NCI-H1694 (cell line): Measurements from ENCODE around the gene PYM1.
"Not testable (repeated sequence)": the region's sequence is repeated elsewhere in the genome, so short reads cannot be mapped to it uniquely, and the experiment has no call there.

Source experiments
- DNase-seq: peaks from one replicate; lab custom pipeline; 2025; lab: John Stamatoyannopoulos, UW

Gene PYM1

DNA sequence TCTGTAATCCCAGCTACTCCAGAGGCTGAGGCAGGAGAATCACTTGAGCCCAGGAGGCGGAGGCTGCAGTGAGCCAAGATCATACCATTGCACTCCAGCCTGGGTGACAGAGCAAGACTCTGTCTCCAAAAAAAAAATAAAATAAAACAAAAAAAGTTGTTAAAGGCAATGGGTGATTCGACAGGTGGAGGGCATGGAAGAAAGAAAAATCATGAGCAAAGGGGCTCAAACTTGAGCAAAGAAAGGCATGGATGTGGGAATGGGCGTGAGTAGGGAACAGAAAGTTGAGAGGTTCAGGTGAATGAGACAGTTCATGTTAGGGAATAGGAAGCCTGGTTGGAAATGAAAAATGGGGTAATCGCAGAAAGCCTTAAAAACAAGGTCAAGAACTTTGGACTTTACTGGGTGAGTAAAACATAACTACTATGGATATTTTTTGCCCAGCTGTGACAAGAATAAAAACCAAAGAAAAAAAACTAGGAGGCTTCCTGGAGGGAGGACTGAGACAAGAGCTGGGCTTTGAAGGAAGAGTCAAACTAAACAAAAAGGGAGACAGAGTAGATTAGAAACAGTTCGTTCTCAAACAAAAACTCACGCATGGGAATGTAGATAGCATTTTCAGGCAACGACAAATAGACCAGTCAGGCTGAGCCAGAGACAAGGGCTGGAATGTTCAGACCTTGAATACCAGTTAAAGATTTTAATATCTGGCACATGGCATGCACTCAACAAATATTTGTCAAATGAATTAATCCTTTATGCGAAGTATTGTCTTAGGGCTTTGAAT lies 18.8 kb downstream of the PYM1 start:
- no peak for DNase-seq

- no peak for DNase-seq
Measured at GRCh38 chr12:55906056-55906455, 21.6 kb downstream of the PYM1 start.

DNA sequence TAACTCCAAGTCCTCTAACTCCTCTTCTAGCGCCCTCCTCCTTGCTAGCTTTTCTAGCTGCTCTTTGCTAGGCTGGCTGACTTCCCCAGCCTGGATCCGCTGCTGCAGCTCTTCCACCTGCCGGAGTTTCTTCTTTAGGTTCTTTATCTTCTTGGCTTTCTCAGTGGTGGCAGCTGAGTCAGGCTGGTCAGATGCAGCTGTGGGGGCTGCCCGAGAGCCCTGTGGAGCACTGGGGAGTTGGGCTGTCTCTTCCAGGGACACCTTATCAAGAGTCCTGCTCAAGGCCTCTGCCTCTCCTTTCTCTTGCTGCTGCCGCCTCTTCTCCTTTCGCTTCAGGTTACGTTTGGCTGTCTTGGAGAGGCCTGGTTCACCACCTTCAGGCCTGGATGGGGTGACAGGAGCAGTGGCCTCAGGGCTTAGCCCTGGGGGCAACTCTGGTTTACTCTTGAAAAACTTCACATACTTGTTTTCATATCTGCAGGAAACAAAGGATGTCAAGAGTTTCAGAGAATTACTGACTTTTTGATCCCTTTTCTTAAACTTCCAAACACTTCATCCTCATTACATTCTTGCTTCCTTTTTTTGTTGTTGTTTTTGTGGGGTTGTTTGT lies 25.7 kb downstream of the PYM1 start:
- DNase-seq, result no peak

- no peak for DNase-seq
Measured at GRCh38 chr12:55899082-55899481, 28.6 kb downstream of the PYM1 start.

DNA sequence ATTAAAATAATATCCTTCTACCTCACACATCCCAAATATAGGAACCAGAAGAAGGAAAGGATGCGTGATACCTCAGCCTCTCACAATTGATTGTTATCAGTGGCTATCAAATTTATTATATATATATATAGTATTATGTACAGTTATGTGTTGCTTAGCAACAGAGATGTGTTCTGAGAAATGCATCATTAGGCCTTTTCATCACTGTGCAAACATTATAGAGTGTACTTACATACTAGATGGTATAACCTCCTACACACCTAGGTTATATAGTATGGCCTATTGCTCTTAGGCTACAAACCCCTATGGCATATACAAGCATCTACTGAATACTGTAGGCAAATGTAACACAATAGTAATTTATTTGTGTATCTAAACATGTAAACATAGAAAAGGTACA lies 34.0 kb downstream of the PYM1 start:
- no peak for DNase-seq

GRCh38 chr12:55891310-55891709 lies 36.4 kb downstream of the PYM1 start:
- DNase-seq, result no peak

DNA sequence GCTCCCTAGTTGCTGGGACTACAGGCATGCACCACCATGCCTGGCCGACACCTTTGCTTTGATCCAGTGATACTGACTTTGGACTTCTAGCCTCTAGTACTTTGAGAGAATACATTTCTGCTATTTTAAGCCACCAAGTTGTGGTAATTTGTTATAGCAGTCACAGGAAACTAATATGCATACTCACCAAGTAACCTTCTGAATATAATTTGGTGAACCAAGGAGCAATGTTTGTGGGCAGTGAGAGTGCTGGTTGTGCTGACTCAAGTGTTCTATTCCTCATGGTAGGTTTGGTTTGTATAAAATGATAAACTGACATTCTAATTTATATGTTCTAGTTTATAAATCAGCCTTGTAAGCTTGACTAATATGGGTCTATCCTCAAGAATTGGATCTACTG lies 42.6 kb downstream of the PYM1 start:
- no peak for DNase-seq

- no peak for DNase-seq
Measured at GRCh38 chr12:55877824-55878223, 49.9 kb downstream of the PYM1 start.

- DNase-seq, result no peak
Measured at GRCh38 chr12:55875704-55876467, 51.8 kb downstream of the PYM1 start.

- DNase-seq, result no peak
Measured at GRCh38 chr12:55874443-55874842, 53.3 kb downstream of the PYM1 start.

DNA sequence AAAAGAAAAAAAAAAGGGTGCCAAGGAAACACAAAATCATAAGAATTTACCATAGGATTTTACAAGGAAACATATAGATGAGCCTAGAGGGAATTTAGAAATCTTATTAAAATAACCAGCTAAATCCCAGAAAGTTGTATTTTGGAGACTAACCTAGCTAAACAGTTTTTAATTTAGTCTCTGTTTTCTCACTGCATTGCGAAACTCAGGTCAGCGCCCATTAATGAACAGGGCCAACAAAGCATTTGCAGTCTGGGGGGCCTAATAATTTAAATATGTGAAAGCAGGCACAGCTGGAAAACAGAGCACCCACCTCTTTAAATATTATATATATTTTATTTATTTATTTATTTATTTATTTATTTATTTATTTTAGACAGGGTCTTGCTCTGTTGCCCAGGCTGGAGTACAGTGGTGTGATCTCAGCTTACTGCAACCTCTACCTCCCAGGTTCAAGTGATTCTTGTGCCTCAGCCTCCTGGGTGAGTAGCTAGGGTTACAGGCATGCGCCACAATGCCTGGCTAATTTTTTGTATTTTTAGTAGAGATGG lies 61.2 kb downstream of the PYM1 start:
- not testable (repeated sequence) for DNase-seq

DNA sequence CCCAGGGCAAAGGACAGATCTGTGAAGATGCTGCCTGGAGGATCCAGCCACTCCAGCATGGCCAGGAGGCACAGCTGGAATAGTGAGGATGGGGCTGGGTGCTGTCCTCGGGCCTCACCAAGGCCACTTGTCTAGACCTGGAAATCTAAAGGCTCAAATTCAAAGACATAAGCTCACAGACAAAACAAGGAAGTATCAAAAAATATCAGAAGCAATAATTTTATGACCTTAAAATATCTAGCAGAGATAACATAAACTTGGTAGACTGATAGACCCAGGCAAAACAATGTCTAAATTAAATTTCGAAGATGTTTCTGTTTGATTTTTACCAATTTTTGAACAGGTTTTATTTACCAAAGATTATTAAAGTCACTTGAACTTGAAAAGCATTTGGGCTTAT lies 62.4 kb downstream of the PYM1 start:
- DNase-seq, result no peak

- not testable (repeated sequence) for DNase-seq
Measured at GRCh38 chr12:55862931-55863330, 64.8 kb downstream of the PYM1 start.

- DNase-seq, result no peak
Measured at GRCh38 chr12:55862286-55862685, 65.4 kb downstream of the PYM1 start.

DNA sequence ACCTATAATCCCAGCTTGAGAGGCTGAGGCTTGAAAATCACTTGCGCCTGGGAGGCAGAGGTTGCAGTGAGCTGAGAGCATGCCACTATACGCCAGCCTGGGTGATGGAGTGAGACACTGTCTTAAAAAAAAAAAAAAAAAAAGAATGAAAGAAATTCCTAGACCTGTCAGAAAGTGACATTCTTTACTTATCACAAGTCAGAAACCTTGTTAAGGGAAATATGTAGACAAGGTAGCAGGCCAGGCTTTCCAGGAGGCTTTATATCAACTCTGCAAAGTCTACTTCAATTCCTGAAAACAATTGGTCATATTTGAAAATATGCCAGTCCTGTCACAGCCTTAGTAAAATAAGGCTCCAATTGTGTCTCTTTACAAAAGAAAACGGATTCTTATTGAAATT lies 65.8 kb downstream of the PYM1 start:
- DNase-seq, result no peak

- DNase-seq, result no peak
Measured at GRCh38 chr12:55861396-55861795, 66.3 kb downstream of the PYM1 start.

- no peak for DNase-seq
Measured at GRCh38 chr12:55852740-55853139, 75.0 kb downstream of the PYM1 start.
